HEK293 (cell line): ENCODE results near the gene PER1.

Experiments
- CTCF ChIA-PET: fragments of 350-600 bp; formaldehyde crosslinking; extraction: SDS; loops from one replicate; lab custom pipeline; 2021; ENCODE audit warnings: antibody characterized with exemption; lab: Yijun Ruan, JAX
- POLR2A ChIA-PET: fragments of 300-600 bp; formaldehyde crosslinking; extraction: SDS; loops from one replicate; lab custom pipeline; 2020; ENCODE audit warnings: antibody characterized with exemption, inconsistent platforms; lab: Yijun Ruan, JAX
- H3K27ac ChIP-seq: fragments of 200-500 bp; sonication (Bioruptor generic); 2 replicates; pipeline ENCODE4 v1.5.1; 2014; ENCODE audit warnings: low read depth, low read length, control low read depth, inconsistent platforms; ENCODE audit errors: extremely low read depth
- H3K36me3 ChIP-seq, 2 experiments: fragments of 200-500 bp in 1 of 2; sonication (Bioruptor generic) in 1 of 2; 1 replicate in 1 of 2; 2 replicates in 1 of 2; pipeline ENCODE4 v1.5.1; 2014 to 2017; ENCODE audit warnings: inconsistent platforms in 2 of 2, low read length in 2 of 2; ENCODE audit not compliant: control insufficient read depth in 2 of 2, insufficient read depth in 1 of 2
- H3K4me1 ChIP-seq: fragments of 200-500 bp; sonication (Bioruptor generic); 2 replicates; pipeline ENCODE4 v1.5.1; 2014; ENCODE audit warnings: mild to moderate bottlenecking, low read length, inconsistent platforms; ENCODE audit not compliant: control insufficient read depth, insufficient read depth
- H3K4me3 ChIP-seq: 2 replicates; pipeline ENCODE4 v1.5.1; 2011; ENCODE audit warnings: low read depth, mild to moderate bottlenecking, control low read depth, low read length, moderate library complexity
- H3K9me3 ChIP-seq: fragments of 200-500 bp; sonication (Bioruptor generic); 2 replicates; pipeline ENCODE4 v1.5.1; 2014; ENCODE audit warnings: low read depth, low read length, inconsistent platforms; ENCODE audit not compliant: control insufficient read depth, insufficient read depth
- EGR2 ChIP-seq: fragments of 450-650 bp; formaldehyde crosslinking; IDR thresholded peaks from 2 replicates; pipeline ENCODE4 v1.5.1; 2016; ENCODE audit warnings: low read depth, missing biosample characterization, missing genetic modification characterization
- GLI4 ChIP-seq: fragments of 450-650 bp; formaldehyde crosslinking; IDR thresholded peaks from 2 replicates; pipeline ENCODE4 v1.5.1; 2016; ENCODE audit warnings: missing biosample characterization, missing genetic modification characterization
- GLIS1 ChIP-seq: fragments of 450-650 bp; formaldehyde crosslinking; IDR thresholded peaks from 2 replicates; pipeline ENCODE4 v1.5.1; 2016; ENCODE audit warnings: missing biosample characterization, missing genetic modification characterization
- HIC1 ChIP-seq: fragments of 450-650 bp; formaldehyde crosslinking; IDR thresholded peaks from 2 replicates; pipeline ENCODE4 v1.5.1; 2016; ENCODE audit warnings: missing biosample characterization, missing genetic modification characterization
- HOXD13 ChIP-seq: sonication (generic); formaldehyde crosslinking; IDR thresholded peaks from 2 replicates; pipeline ENCODE4 v1.8.0; 2022; ENCODE audit warnings: missing genetic modification reagents, borderline replicate concordance
- OSR2 ChIP-seq: fragments of 450-650 bp; formaldehyde crosslinking; IDR thresholded peaks from 2 replicates; pipeline ENCODE4 v1.5.1; 2016; ENCODE audit warnings: missing biosample characterization, missing genetic modification characterization
- OVOL3 ChIP-seq: fragments of 450-650 bp; formaldehyde crosslinking; IDR thresholded peaks from 2 replicates; pipeline ENCODE4 v1.5.1; 2016; ENCODE audit warnings: missing biosample characterization, missing genetic modification characterization
- SALL2 ChIP-seq: fragments of 450-650 bp; formaldehyde crosslinking; IDR thresholded peaks from 2 replicates; pipeline ENCODE4 v1.5.0; 2017; ENCODE audit warnings: missing biosample characterization, mild to moderate bottlenecking, missing genetic modification characterization, borderline replicate concordance
- SCRT2 ChIP-seq: fragments of 450-650 bp; formaldehyde crosslinking; IDR thresholded peaks from 2 replicates; pipeline ENCODE4 v1.5.1; 2016; ENCODE audit warnings: missing biosample characterization, missing genetic modification characterization
- SETDB1 ChIP-seq: IDR thresholded peaks from one replicate; pipeline ENCODE4 v1.6.1; 2017; ENCODE audit warnings: mild to moderate bottlenecking, low read length, moderate library complexity, mixed read lengths; ENCODE audit not compliant: insufficient read length
- YY1 ChIP-seq: fragments of 450-650 bp; formaldehyde crosslinking; IDR thresholded peaks from 2 replicates; pipeline ENCODE4 v1.5.1; 2018; ENCODE audit warnings: missing biosample characterization, missing genetic modification characterization
- ZBTB44 ChIP-seq: fragments of 450-650 bp; IDR thresholded peaks from 2 replicates; pipeline ENCODE4 v1.5.1; 2018; ENCODE audit warnings: missing biosample characterization, mild to moderate bottlenecking, missing genetic modification characterization
- ZBTB8A ChIP-seq: fragments of 450-650 bp; formaldehyde crosslinking; IDR thresholded peaks from 2 replicates; pipeline ENCODE4 v1.5.1; 2016; ENCODE audit warnings: missing biosample characterization, missing genetic modification characterization
- ZFP41 ChIP-seq: fragments of 450-650 bp; formaldehyde crosslinking; IDR thresholded peaks from 2 replicates; pipeline ENCODE4 v1.5.1; 2016; ENCODE audit warnings: missing biosample characterization, missing genetic modification characterization, borderline replicate concordance
- ZFP69B ChIP-seq: fragments of 450-650 bp; formaldehyde crosslinking; IDR thresholded peaks from 2 replicates; pipeline ENCODE4 v1.5.1; 2016; ENCODE audit warnings: missing biosample characterization, missing genetic modification characterization
- ZNF23 ChIP-seq: fragments of 450-650 bp; formaldehyde crosslinking; IDR thresholded peaks from 2 replicates; pipeline ENCODE4 v1.5.1; 2016; ENCODE audit warnings: missing biosample characterization, missing genetic modification characterization, borderline replicate concordance
- ZNF266 ChIP-seq: fragments of 450-650 bp; formaldehyde crosslinking; IDR thresholded peaks from 2 replicates; pipeline ENCODE4 v1.5.1; 2016; ENCODE audit warnings: missing biosample characterization, missing genetic modification characterization, low read depth
- ZNF274 ChIP-seq, 2 experiments: fragments of 200-500 bp in 1 of 2; fragments of 450-650 bp in 1 of 2; sonication (Bioruptor generic) in 1 of 2; formaldehyde crosslinking in 1 of 2; IDR thresholded peaks; 2 replicates each; pipeline versions ENCODE4 v1.5.1 to v1.6.1; 2014 to 2016; ENCODE audit warnings: borderline replicate concordance in 1 of 2, inconsistent platforms in 1 of 2, low read length in 1 of 2, missing biosample characterization in 1 of 2, missing genetic modification characterization in 1 of 2
- ZNF37A ChIP-seq: fragments of 450-650 bp; IDR thresholded peaks from 2 replicates; pipeline ENCODE4 v1.5.1; 2018; ENCODE audit warnings: missing biosample characterization, missing genetic modification characterization
- ZNF426 ChIP-seq: fragments of 450-650 bp; formaldehyde crosslinking; IDR thresholded peaks from 2 replicates; pipeline ENCODE4 v1.5.1; 2017; ENCODE audit warnings: missing biosample characterization, missing genetic modification characterization, mild to moderate bottlenecking, inconsistent platforms, moderate library complexity
- ZNF521 ChIP-seq: fragments of 450-650 bp; formaldehyde crosslinking; IDR thresholded peaks from 2 replicates; pipeline ENCODE4 v1.5.1; 2017; ENCODE audit warnings: missing biosample characterization, mild to moderate bottlenecking, missing genetic modification characterization
- ZNF548 ChIP-seq: fragments of 450-650 bp; formaldehyde crosslinking; IDR thresholded peaks from 2 replicates; pipeline ENCODE4 v1.5.1; 2016; ENCODE audit warnings: missing biosample characterization, missing genetic modification characterization
- ZNF701 ChIP-seq: fragments of 450-650 bp; formaldehyde crosslinking; IDR thresholded peaks from 2 replicates; pipeline ENCODE4 v1.5.1; 2016; ENCODE audit warnings: missing biosample characterization, missing genetic modification characterization
- ZNF791 ChIP-seq: fragments of 450-650 bp; formaldehyde crosslinking; IDR thresholded peaks from 2 replicates; pipeline ENCODE4 v1.5.1; 2016; ENCODE audit warnings: missing biosample characterization, missing genetic modification characterization
- ZNF792 ChIP-seq: fragments of 450-650 bp; formaldehyde crosslinking; IDR thresholded peaks from 2 replicates; pipeline ENCODE4 v1.5.1; 2016; ENCODE audit warnings: missing biosample characterization, missing genetic modification characterization
- TF ChIP-seq, protein P1 (sequence below): fragments of 450-650 bp; formaldehyde crosslinking; IDR thresholded peaks from 2 replicates; pipeline ENCODE4 v1.5.1; 2016; ENCODE audit warnings: missing biosample characterization, missing genetic modification characterization

PER1 gene

GRCh38 chr17:8147141-8147804 is 4.9 kb downstream of the PER1 start:
- no peak for TF ChIP-seq ZNF274 (IDR thresholded peaks at IDR 0.05; ENCODE audit: low read length)
- TF ChIP-seq ZNF274 (tag by site-specific recombination; IDR thresholded peaks at IDR 0.05; ENCODE audit: borderline replicate concordance) = no peak
- TF ChIP-seq GLI4 (tag by site-specific recombination) = no peak
- no peak for TF ChIP-seq SETDB1
- no peak for TF ChIP-seq ZNF701 (tag by site-specific recombination)
- TF ChIP-seq EGR2 (tag by site-specific recombination) = no peak
- TF ChIP-seq YY1 (tag by site-specific recombination) = no peak
- TF ChIP-seq ZFP69B (tag by site-specific recombination) = no peak
- no peak for TF ChIP-seq ZFP41 (tag by site-specific recombination)
- no peak for TF ChIP-seq ZNF266
- TF ChIP-seq ZNF37A = no peak
- no peak for TF ChIP-seq ZNF521 (tag by site-specific recombination)
- no peak for TF ChIP-seq SCRT2
- H3K4me1 ChIP-seq = no peaks in the 10 kb centered on the region
- ChIA-PET CTCF (interaction anchor here (1.1 kb wide), 1 partner anchor 53 kb away, joined by 3 read pairs; no protein-coding TSS in a partner anchor), POLR2A (interaction anchor here (1.0 kb wide), 1 partner anchor 9 kb away, joined by 3 read pairs; no protein-coding TSS in a partner anchor)
- H3K4me3 ChIP-seq = no peak overlapping the region
- H3K27ac ChIP-seq = no peak overlapping the region
- H3K9me3 ChIP-seq = no peaks in the 10 kb centered on the region
- peaks cover 0 to 73% of the 10 kb centered on the region in 2 experiments; a peak in 1 of 3 replicates for H3K36me3 ChIP-seq

- Histone ChIP-seq H3K36me3 (peaks cover 0 to 79% of the 10 kb centered on the region in 2 experiments; a peak in 1 of 3 replicates), H3K4me1 (no peaks in the 10 kb centered on the region), H3K9me3 (no peaks in the 10 kb centered on the region), H3K27ac (no peak overlapping the region), H3K4me3 (no peak overlapping the region)
- ChIA-PET CTCF (interaction anchor here (0.7 to 2.0 kb wide), 4 partner anchors 16 to 53 kb away, joined by 3 to 4 read pairs (median 3); no protein-coding TSS in a partner anchor), POLR2A (interaction anchor here (1.0 kb wide), 1 partner anchor 64 kb away, joined by 3 read pairs; no protein-coding TSS in a partner anchor)
- TF ChIP-seq ZBTB8A (tag by site-specific recombination) = no peak
- 0 out of 2 replicates have a peak, but pooled peaks have one; percentile 11 for TF ChIP-seq SCRT2
These were observed 5.6 kb downstream of the PER1 start for GRCh38 chr17:8146381-8147140.

DNA sequence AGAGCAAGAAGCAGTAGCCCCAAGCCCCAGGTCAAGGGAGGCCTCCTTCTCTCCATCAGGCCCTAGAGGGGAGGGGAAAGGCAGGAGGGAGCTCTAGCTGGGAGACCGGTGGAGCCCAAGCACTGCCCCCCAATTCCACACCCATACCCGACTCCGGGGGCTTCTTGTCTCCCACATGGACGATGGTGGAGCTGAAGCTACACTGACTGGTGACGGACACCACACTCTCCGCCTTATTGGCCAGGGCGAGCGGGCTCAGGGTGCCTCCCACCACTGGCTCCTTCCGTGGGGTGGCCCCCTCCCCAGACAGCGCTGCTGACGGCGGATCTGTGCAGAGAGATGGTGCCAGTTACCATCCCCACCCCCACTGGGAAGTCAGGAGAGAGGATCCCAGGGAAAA is 6.4 kb downstream of the PER1 start:
- POLR2A ChIA-PET = interaction anchor here (1.0 kb wide), 1 partner anchor 65 kb away, joined by 3 read pairs; no protein-coding TSS in a partner anchor
- peaks cover 0 to 87% of the 10 kb centered on the region in 2 experiments; a peak in 1 of 3 replicates for H3K36me3 ChIP-seq
- H3K27ac ChIP-seq = no peak overlapping the region
- no peaks in the 10 kb centered on the region for H3K9me3 ChIP-seq
- no peak overlapping the region for H3K4me3 ChIP-seq
- CTCF ChIA-PET = interaction anchor here (0.7 to 2.0 kb wide), 3 partner anchors 19 to 27 kb away, joined by 3 to 4 read pairs (median 3); no protein-coding TSS in a partner anchor
- H3K4me1 ChIP-seq = no peaks in the 10 kb centered on the region
- TF ChIP-seq ZBTB44 = no peak
- TF ChIP-seq ZNF23 = no peak
- TF ChIP-seq SALL2 (tag by site-specific recombination) = no peak
- no peak for TF ChIP-seq HOXD13
- no peak for TF ChIP-seq HIC1
- no peak for TF ChIP-seq ZNF791 (tag by site-specific recombination)
- TF ChIP-seq, protein P1, sequence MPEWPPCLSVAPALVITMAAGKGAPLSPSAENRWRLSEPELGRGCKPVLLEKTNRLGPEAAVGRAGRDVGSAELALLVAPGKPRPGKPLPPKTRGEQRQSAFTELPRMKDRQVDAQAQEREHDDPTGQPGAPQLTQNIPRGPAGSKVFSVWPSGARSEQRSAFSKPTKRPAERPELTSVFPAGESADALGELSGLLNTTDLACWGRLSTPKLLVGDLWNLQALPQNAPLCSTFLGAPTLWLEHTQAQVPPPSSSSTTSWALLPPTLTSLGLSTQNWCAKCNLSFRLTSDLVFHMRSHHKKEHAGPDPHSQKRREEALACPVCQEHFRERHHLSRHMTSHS (tag by site-specific recombination) = no peak
- TF ChIP-seq ZNF426 = no peak
- TF ChIP-seq ZNF792 (tag by site-specific recombination) = no peak
- TF ChIP-seq SCRT2 = no peak
- no peak for TF ChIP-seq OSR2
- no peak for TF ChIP-seq ZNF548 (tag by site-specific recombination)
- no peak for TF ChIP-seq OVOL3 (tag by site-specific recombination)
- no peak for TF ChIP-seq GLIS1 (tag by site-specific recombination)
